HCT116 (cell line): ENCODE data around the gene CATSPERZ.

ENCODE experiments used
- ATF3 ChIP-seq: IDR thresholded peaks from 2 replicates; pipeline ENCODE4 v1.6.1; 2012
- CTCF ChIP-seq, 3 experiments: fragments of 200-600 bp in 1 of 3; sonication (generic) in 1 of 3; IDR thresholded peaks in 2 of 3; conservative IDR thresholded peaks in 1 of 3; 2 replicates each; pipeline ENCODE4 v1.5.1; 2012 to 2017; ENCODE audit warnings: low read depth in 2 of 3, low read length in 2 of 3, antibody characterized with exemption in 1 of 3, borderline replicate concordance in 1 of 3, control low read depth in 1 of 3, mild to moderate bottlenecking in 1 of 3, mixed read lengths in 1 of 3, mixed run types in 1 of 3, moderate library complexity in 1 of 3; ENCODE audit not compliant: insufficient read depth in 1 of 3
- POLR2A ChIP-seq: IDR thresholded peaks from 2 replicates; pipeline ENCODE4 v1.7.0; 2011; ENCODE audit warnings: borderline replicate concordance; ENCODE audit not compliant: insufficient read depth, insufficient read length; ENCODE audit errors: extremely low read depth
- POLR2AphosphoS5 ChIP-seq: IDR thresholded peaks from 2 replicates; pipeline ENCODE4 v1.6.1; 2011; ENCODE audit warnings: mild to moderate bottlenecking, low read depth, low read length, moderate library complexity
- REST ChIP-seq: IDR thresholded peaks from 2 replicates; pipeline ENCODE4 v1.6.1; 2012; ENCODE audit warnings: low read depth
- SP1 ChIP-seq: IDR thresholded peaks from 2 replicates; pipeline ENCODE4 v1.6.1; 2012; ENCODE audit warnings: low read depth

GRCh38 chr11:64278576-64279190 lies 21.5 kb upstream of the CATSPERZ start:
- TF ChIP-seq ATF3, result no peak
- no peak for TF ChIP-seq CTCF (IDR thresholded peaks at IDR 0.05 in 2 of 3, conservative IDR thresholded peaks at IDR 0.05 in 1 of 3; ENCODE audit: borderline replicate concordance in 1 of 3, insufficient read depth in 1 of 3, low read depth in 2 of 3, low read length in 2 of 3)
- no peak for TF ChIP-seq POLR2A
- no peak for TF ChIP-seq POLR2AphosphoS5
- TF ChIP-seq REST, result no peak
- no peak for TF ChIP-seq SP1
